ENCODE results near the gene SLC7A14. TPM values are rescaled to one million over a fixed set of nuclear protein-coding genes. Genes with fewer than 3 reads are reported as not detected.

The SLC7A14 gene
- total RNA-seq, result under 1 TPM; 0.09 to 0.73 (median 0.20) TPM
- 1 to 10 TPM in 1 of 2 donors, under 1 TPM in 1; 0.11 to 1.9 TPM for polyA plus RNA-seq

DNA sequence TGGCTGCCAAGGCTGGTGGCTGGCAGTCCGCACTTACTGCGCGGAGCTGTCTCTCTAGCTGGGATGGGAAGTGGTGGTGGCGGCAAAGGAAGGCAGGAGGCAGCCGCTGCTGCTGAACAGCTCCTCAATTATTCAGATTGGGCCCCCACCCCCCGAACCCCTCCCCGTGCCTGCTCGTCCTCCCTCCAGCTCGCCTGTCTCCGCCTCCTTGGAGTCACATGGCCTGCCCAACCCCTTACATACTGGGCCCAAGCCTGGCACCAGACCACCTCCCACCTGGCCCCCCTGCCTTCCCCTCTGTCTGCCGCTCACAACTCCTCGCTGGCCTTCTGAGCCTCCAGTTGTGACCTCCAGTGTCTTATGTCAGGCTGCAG is at the start of gene SLC7A14:
SLC7A14 (minus strand) TSS at position 139 of the 374 bp plus-strand sequence. CDS start 59,139 bp downstream, outside the sequence.
- TF ChIP-seq, protein P1, sequence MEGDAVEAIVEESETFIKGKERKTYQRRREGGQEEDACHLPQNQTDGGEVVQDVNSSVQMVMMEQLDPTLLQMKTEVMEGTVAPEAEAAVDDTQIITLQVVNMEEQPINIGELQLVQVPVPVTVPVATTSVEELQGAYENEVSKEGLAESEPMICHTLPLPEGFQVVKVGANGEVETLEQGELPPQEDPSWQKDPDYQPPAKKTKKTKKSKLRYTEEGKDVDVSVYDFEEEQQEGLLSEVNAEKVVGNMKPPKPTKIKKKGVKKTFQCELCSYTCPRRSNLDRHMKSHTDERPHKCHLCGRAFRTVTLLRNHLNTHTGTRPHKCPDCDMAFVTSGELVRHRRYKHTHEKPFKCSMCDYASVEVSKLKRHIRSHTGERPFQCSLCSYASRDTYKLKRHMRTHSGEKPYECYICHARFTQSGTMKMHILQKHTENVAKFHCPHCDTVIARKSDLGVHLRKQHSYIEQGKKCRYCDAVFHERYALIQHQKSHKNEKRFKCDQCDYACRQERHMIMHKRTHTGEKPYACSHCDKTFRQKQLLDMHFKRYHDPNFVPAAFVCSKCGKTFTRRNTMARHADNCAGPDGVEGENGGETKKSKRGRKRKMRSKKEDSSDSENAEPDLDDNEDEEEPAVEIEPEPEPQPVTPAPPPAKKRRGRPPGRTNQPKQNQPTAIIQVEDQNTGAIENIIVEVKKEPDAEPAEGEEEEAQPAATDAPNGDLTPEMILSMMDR (IDR thresholded peaks at IDR 0.05), result no peak
- H3K4me3 ChIP-seq, result peak within 1 kb of the TSS in 1 of 4 donors; percentile 22
- H3K27me3 ChIP-seq, result peaks cover 0 to 35% (median 9%) of the 10 kb centered on the region in 4 donors
- H3K27ac ChIP-seq, result no peak within 1 kb of the TSS
- H3K4me1 ChIP-seq, result no peaks in the 10 kb centered on the region
- intact Hi-C loops (cut with DNase I), result no loop called here
- H3K36me3 ChIP-seq, result no peaks in the 10 kb centered on the region
- FAIRE-seq (no peak), ATAC-seq (peak in 2 of 4 donors; percentile 48 to 70), DNase-seq (peak in 1 of 6 donors; percentile 50)
- no peaks in the 10 kb centered on the region for H3K9me3 ChIP-seq
- 8 to 16% methylated on average over 7 to 12 of the region's 12 CpGs for WGBS, 2 donors

DNA sequence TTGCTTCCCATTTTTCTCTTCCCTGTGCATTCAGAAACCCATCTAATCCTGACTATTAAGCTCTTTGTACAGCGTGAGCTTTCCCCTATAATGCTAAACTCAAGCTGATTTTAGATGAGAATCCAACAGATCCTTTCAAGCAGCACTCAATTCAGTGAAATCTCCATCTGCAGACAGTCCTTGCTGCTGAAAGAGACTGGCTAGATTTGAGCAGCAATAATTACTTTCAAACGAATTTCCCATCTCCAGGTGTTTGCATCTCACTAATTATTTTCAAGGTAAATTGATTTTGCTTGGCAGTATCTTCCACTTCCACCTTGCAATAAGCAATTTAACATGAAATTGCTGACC is 49.5 kb upstream of the SLC7A14 start:
- FAIRE-seq, result no peak
- intact Hi-C loops (cut with DNase I), result no loop called here

GRCh38 chr3:170634663-170635384 is 48.9 kb upstream of the SLC7A14 start:
- DNase-seq (no peak), FAIRE-seq (no peak), ATAC-seq (no peak)
- TF ChIP-seq, protein P1 (IDR thresholded peaks at IDR 0.05), result no peak
- no peaks in the 10 kb centered on the region for H3K9me3 ChIP-seq
- H3K27ac ChIP-seq, result no peak overlapping the region
- intact Hi-C loops (cut with DNase I), result no loop called here
- peaks cover 0 to 20% (median 14%) of the 10 kb centered on the region in 3 donors for H3K4me1 ChIP-seq
- no peaks in the 10 kb centered on the region for H3K27me3 ChIP-seq
- H3K4me3 ChIP-seq, result no peak overlapping the region
- no peaks in the 10 kb centered on the region for H3K36me3 ChIP-seq
- WGBS, 2 donors, result 82 to 91% methylated on average over 3 of the region's 3 CpGs

More for the DNA sequence above, 49.5 kb upstream of the SLC7A14 start:
- ATAC-seq (no peak), DNase-seq (no peak)
- TF ChIP-seq, protein P1 (IDR thresholded peaks at IDR 0.05), result no peak
- no peaks in the 10 kb centered on the region for H3K27me3 ChIP-seq
- H3K27ac ChIP-seq, result no peak overlapping the region
- H3K36me3 ChIP-seq, result no peaks in the 10 kb centered on the region
- H3K9me3 ChIP-seq, result no peaks in the 10 kb centered on the region
- H3K4me3 ChIP-seq, result no peak overlapping the region
- 49 to 51% methylated on average over 2 of the region's 2 CpGs for WGBS, 2 donors
- H3K4me1 ChIP-seq, result peaks cover 0 to 20% (median 14%) of the 10 kb centered on the region in 3 donors

DNA sequence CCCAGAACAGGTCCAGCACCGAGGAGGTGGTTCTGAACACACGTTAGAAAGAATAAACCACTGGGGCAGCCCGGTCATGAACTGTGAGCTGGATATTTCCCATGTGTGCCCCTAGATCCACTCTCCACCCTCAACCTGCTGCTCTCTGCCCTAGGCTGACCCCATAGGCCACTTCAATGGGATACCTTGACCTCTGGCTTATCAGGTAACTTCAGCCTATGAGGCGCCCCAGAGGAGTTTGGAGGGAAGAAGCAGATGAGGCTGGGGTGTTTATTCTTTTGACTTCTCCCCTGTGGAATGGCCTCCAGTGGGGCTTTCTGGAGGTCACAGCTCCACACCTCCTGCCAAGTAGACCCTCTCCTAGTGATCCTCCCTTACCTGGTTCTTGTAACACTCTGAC is 47.7 kb upstream of the SLC7A14 start:
- Histone ChIP-seq H3K27ac (no peak overlapping the region), H3K4me1 (peaks cover 0 to 20% (median 14%) of the 10 kb centered on the region in 3 donors), H3K36me3 (no peaks in the 10 kb centered on the region), H3K9me3 (no peaks in the 10 kb centered on the region), H3K27me3 (no peaks in the 10 kb centered on the region), H3K4me3 (no peak overlapping the region)
- 90 to 92% methylated on average over 4 of the region's 4 CpGs for WGBS, 2 donors
- TF ChIP-seq, protein P1 (IDR thresholded peaks at IDR 0.05), result no peak
- DNase-seq (no peak), FAIRE-seq (no peak), ATAC-seq (no peak)
- intact Hi-C loops (cut with DNase I), result no loop called here

- intact Hi-C loops (cut with DNase I), result no loop called here
- FAIRE-seq, result no peak
- TF ChIP-seq, protein P1 (IDR thresholded peaks at IDR 0.05), result no peak
Measured at GRCh38 chr3:170632780-170633179, 46.9 kb upstream of the SLC7A14 start.

More at GRCh38 chr3:170632780-170633179, 46.9 kb upstream of the SLC7A14 start:
- Histone ChIP-seq H3K9me3 (no peaks in the 10 kb centered on the region), H3K4me1 (peaks cover 0 to 20% (median 14%) of the 10 kb centered on the region in 3 donors), H3K36me3 (no peaks in the 10 kb centered on the region), H3K4me3 (no peak overlapping the region), H3K27ac (no peak overlapping the region), H3K27me3 (no peaks in the 10 kb centered on the region)
- peak in 1 of 4 donors; percentile 33 for ATAC-seq
- DNase-seq, result no peak
- WGBS, 2 donors, result 76 to 80% methylated on average over 4 of the region's 4 CpGs

Measured in pancreas (tissue), 10 donors.